ENCODE results near the gene C7orf33. TPM values are rescaled to one million over a fixed set of nuclear protein-coding genes. Genes with fewer than 3 reads are reported as not detected.

C7orf33 gene
- total RNA-seq, 1 donor from 2014 or later = not detected

DNA sequence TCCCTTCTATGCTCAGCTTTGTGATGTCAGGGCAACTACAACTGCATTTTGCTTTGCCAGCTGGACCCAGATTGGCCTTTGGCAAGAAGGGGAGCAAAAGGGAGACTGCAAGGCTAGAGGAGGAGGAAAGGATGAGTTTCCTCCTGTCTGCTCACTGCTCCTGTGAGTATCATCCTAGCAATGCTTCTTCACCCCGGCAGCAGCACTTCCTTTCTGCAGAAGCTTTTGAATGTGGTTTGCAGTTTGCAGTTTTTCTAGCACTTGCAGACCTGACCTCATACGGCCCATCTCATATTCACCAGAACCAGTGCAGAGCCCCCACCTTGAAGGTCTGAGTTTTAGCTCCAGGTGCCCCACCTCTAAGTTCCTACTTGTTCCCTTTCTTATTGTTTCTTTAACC is 14.8 kb downstream of the C7orf33 start:
- Histone ChIP-seq H3K4me3 (ENCODE audit: insufficient read depth, low read depth, low read length) (no peak overlapping the region), H3K27ac (ENCODE audit: low read depth, low read length) (no peak overlapping the region), H4K20me1 (ENCODE audit: insufficient read depth, low read length) (no peaks in the 10 kb centered on the region), H3K27me3 (ENCODE audit: insufficient read depth, low read length) (no peaks in the 10 kb centered on the region), H3K9ac (ENCODE audit: low read length) (no peak overlapping the region), H2AFZ (ENCODE audit: low read depth, low read length) (no peak overlapping the region), H3K36me3 (ENCODE audit: insufficient read depth, low read length) (no peaks in the 10 kb centered on the region), H3K4me2 (ENCODE audit: low read length) (no peak overlapping the region), H3K9me3 (ENCODE audit: insufficient read depth, low read depth, low read length) (peaks cover 5% of the 10 kb centered on the region), H3K79me2 (ENCODE audit: insufficient read depth, low read length) (no peaks in the 10 kb centered on the region), H3K4me1 (ENCODE audit: insufficient read depth, low read length) (no peaks in the 10 kb centered on the region)
- Mint-ChIP-seq H3K4me3 (ENCODE audit: unreplicated experiment) (no peak overlapping the region), H3K9me3 (ENCODE audit: unreplicated experiment) (peaks cover 8% of the 10 kb centered on the region), H3K27ac (ENCODE audit: unreplicated experiment) (no peak overlapping the region), H3K4me1 (ENCODE audit: low read depth, unreplicated experiment) (peaks cover 21% of the 10 kb centered on the region), H3K36me3 (ENCODE audit: low read depth, unreplicated experiment) (no peaks in the 10 kb centered on the region), H3K27me3 (ENCODE audit: low read depth, unreplicated experiment) (peaks cover 2% of the 10 kb centered on the region)
- TF ChIP-seq, protein P1, sequence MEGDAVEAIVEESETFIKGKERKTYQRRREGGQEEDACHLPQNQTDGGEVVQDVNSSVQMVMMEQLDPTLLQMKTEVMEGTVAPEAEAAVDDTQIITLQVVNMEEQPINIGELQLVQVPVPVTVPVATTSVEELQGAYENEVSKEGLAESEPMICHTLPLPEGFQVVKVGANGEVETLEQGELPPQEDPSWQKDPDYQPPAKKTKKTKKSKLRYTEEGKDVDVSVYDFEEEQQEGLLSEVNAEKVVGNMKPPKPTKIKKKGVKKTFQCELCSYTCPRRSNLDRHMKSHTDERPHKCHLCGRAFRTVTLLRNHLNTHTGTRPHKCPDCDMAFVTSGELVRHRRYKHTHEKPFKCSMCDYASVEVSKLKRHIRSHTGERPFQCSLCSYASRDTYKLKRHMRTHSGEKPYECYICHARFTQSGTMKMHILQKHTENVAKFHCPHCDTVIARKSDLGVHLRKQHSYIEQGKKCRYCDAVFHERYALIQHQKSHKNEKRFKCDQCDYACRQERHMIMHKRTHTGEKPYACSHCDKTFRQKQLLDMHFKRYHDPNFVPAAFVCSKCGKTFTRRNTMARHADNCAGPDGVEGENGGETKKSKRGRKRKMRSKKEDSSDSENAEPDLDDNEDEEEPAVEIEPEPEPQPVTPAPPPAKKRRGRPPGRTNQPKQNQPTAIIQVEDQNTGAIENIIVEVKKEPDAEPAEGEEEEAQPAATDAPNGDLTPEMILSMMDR (IDR thresholded peaks at IDR 0.05; ENCODE audit: insufficient read depth, low read depth, low read length) = no peak
- TF ChIP-seq EZH2 (IDR thresholded peaks at IDR 0.05; ENCODE audit: insufficient read depth, low read length) = no peak
- FAIRE-seq = no peak
- no peak for DNase-seq (ENCODE audit: low read depth)

DNA sequence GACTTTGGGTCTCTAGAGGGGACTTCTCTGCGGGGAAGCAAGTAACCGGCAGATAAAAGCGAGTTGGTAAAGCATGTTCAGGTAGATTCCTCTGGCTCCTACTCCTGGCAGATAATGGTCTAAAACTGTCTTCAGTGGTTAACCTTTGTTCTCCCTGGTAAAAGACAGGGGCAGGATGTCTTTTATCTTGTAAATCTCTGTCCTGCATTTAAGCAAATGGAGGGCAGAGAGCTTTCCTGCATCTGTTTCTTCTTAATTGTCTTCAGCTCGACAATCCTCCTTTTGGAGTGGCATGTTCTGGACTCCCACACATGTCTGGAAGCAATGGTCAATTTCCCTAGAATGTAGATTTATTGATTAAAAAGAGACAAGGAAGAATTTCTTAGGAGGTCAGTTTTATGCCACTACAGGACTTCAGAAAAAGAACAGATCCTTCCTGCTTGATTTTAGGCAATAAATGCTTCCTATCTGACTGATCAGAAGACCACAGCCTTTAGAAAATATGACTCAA is 16.6 kb downstream of the C7orf33 start:
- no peaks in the 10 kb centered on the region for H3K36me3 Mint-ChIP-seq (ENCODE audit: low read depth, unreplicated experiment)
- Histone ChIP-seq H2AFZ (ENCODE audit: low read depth, low read length) (no peak overlapping the region), H3K79me2 (ENCODE audit: insufficient read depth, low read length) (no peaks in the 10 kb centered on the region), H3K9me3 (ENCODE audit: insufficient read depth, low read depth, low read length) (peaks cover 5% of the 10 kb centered on the region), H3K4me2 (ENCODE audit: low read length) (no peak overlapping the region), H4K20me1 (ENCODE audit: insufficient read depth, low read length) (no peaks in the 10 kb centered on the region), H3K4me1 (ENCODE audit: insufficient read depth, low read length) (no peaks in the 10 kb centered on the region), H3K4me3 (ENCODE audit: insufficient read depth, low read depth, low read length) (no peak overlapping the region), H3K27me3 (ENCODE audit: insufficient read depth, low read length) (no peaks in the 10 kb centered on the region), H3K9ac (ENCODE audit: low read length) (no peak overlapping the region), H3K27ac (ENCODE audit: low read depth, low read length) (no peak overlapping the region), H3K36me3 (ENCODE audit: insufficient read depth, low read length) (no peaks in the 10 kb centered on the region)
- H3K4me3 Mint-ChIP-seq (ENCODE audit: unreplicated experiment) = no peak overlapping the region
- H3K9me3 Mint-ChIP-seq (ENCODE audit: unreplicated experiment) = peaks cover 8% of the 10 kb centered on the region
- H3K27me3 Mint-ChIP-seq (ENCODE audit: low read depth, unreplicated experiment) = peaks cover 4% of the 10 kb centered on the region
- no peak overlapping the region for H3K27ac Mint-ChIP-seq (ENCODE audit: unreplicated experiment)
- no peak for TF ChIP-seq EZH2 (IDR thresholded peaks at IDR 0.05; ENCODE audit: insufficient read depth, low read length)
- TF ChIP-seq, protein P1 (IDR thresholded peaks at IDR 0.05; ENCODE audit: insufficient read depth, low read depth, low read length) = no peak
- DNase-seq (ENCODE audit: low read depth) = no peak
- FAIRE-seq = no peak
- peaks cover 24% of the 10 kb centered on the region for H3K4me1 Mint-ChIP-seq (ENCODE audit: low read depth, unreplicated experiment)

DNA sequence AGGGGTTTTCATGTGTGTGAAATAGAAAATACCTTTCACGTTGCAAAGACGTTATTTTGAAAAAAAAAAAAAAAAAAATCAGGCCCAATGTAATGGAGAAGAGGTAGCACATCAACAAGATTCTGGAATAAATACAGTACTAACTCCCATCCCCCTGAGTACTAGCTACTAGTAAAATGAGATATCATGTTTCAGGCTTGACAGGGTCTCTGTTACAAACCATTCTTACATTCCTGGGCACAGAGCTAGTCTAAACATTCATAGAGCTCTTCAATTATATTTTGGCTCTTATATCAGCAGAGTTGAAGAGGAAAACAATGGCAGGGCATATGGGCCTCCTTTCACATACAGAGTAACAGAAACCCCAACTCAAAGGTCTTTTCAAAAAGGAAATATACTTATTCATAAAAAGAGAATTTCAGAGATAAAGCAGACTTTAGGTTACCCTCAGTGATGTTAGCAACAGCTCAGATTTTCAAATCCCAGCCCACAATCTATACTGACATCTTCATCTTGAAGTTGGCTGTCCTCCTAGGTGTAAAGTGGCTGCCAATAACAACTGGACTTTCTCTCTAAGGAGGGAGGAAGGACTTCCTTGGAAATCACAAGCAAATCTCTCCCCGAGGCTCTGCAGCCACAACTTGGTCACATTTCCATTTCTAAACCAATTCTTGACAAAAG is 18.6 kb downstream of the C7orf33 start:
- Histone ChIP-seq H2AFZ (ENCODE audit: low read depth, low read length) (no peak overlapping the region), H3K9me3 (ENCODE audit: insufficient read depth, low read depth, low read length) (peaks cover 5% of the 10 kb centered on the region), H3K36me3 (ENCODE audit: insufficient read depth, low read length) (no peaks in the 10 kb centered on the region), H3K4me1 (ENCODE audit: insufficient read depth, low read length) (no peaks in the 10 kb centered on the region), H3K79me2 (ENCODE audit: insufficient read depth, low read length) (no peaks in the 10 kb centered on the region), H4K20me1 (ENCODE audit: insufficient read depth, low read length) (no peaks in the 10 kb centered on the region), H3K27me3 (ENCODE audit: insufficient read depth, low read length) (peaks cover 2% of the 10 kb centered on the region), H3K27ac (ENCODE audit: low read depth, low read length) (no peak overlapping the region), H3K4me3 (ENCODE audit: insufficient read depth, low read depth, low read length) (no peak overlapping the region), H3K9ac (ENCODE audit: low read length) (no peak overlapping the region), H3K4me2 (ENCODE audit: low read length) (no peak overlapping the region)
- H3K4me1 Mint-ChIP-seq (ENCODE audit: low read depth, unreplicated experiment) = peaks cover 24% of the 10 kb centered on the region
- H3K36me3 Mint-ChIP-seq (ENCODE audit: low read depth, unreplicated experiment) = no peaks in the 10 kb centered on the region
- TF ChIP-seq, protein P1 (IDR thresholded peaks at IDR 0.05; ENCODE audit: insufficient read depth, low read depth, low read length) = no peak
- TF ChIP-seq EZH2 (IDR thresholded peaks at IDR 0.05; ENCODE audit: insufficient read depth, low read length) = no peak
- peaks cover 8% of the 10 kb centered on the region for H3K9me3 Mint-ChIP-seq (ENCODE audit: unreplicated experiment)
- no peak overlapping the region for H3K4me3 Mint-ChIP-seq (ENCODE audit: unreplicated experiment)
- peaks cover 7% of the 10 kb centered on the region for H3K27me3 Mint-ChIP-seq (ENCODE audit: low read depth, unreplicated experiment)
- FAIRE-seq (no peak), DNase-seq (ENCODE audit: low read depth) (peak; percentile 56)
- H3K27ac Mint-ChIP-seq (ENCODE audit: unreplicated experiment) = no peak overlapping the region
